ACC112 (cell line): ENCODE data around the gene OR4K13.

Experiments used
- H2AFZ ChIP-seq: fragments of 200-600 bp; sonication (generic); one replicate; pipeline ENCODE4 v1.6.0; 2017; ENCODE audit warnings: antibody characterized with exemption, low read length; ENCODE audit not compliant: unreplicated experiment
- H3K27ac ChIP-seq: fragments of 200-600 bp; sonication (generic); 2 replicates; pipeline ENCODE4 v1.5.1; 2014; ENCODE audit warnings: low read depth, mild to moderate bottlenecking, antibody characterized with exemption, low read length, moderate library complexity
- H3K27me3 ChIP-seq: fragments of 200-600 bp; sonication (generic); 2 replicates; pipeline ENCODE4 v1.6.1; 2014; ENCODE audit warnings: mild to moderate bottlenecking, antibody characterized with exemption, low read length, moderate library complexity, mixed read lengths; ENCODE audit not compliant: insufficient read depth
- H3K36me3 ChIP-seq: fragments of 200-600 bp; sonication (generic); 2 replicates; pipeline ENCODE4 v1.6.1; 2016; ENCODE audit warnings: mild to moderate bottlenecking, antibody characterized with exemption, low read length, moderate library complexity, mixed read lengths; ENCODE audit not compliant: insufficient read depth
- H3K4me1 ChIP-seq: fragments of 200-600 bp; sonication (generic); one replicate; pipeline ENCODE4 v1.6.1; 2016; ENCODE audit warnings: low read length, mixed read lengths; ENCODE audit not compliant: insufficient read depth, unreplicated experiment, control insufficient read depth
- H3K4me3 ChIP-seq: fragments of 200-600 bp; sonication (generic); 2 replicates; pipeline ENCODE4 v1.5.1; 2014; ENCODE audit warnings: mild to moderate bottlenecking, low read depth, low read length
- H3K79me2 ChIP-seq: fragments of 200-600 bp; sonication (generic); one replicate; pipeline ENCODE4 v1.6.0; 2016; ENCODE audit warnings: low read length; ENCODE audit not compliant: control insufficient read depth, unreplicated experiment, insufficient read depth

OR4K13 gene, protein sequence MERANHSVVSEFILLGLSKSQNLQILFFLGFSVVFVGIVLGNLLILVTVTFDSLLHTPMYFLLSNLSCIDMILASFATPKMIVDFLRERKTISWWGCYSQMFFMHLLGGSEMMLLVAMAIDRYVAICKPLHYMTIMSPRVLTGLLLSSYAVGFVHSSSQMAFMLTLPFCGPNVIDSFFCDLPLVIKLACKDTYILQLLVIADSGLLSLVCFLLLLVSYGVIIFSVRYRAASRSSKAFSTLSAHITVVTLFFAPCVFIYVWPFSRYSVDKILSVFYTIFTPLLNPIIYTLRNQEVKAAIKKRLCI

DNA sequence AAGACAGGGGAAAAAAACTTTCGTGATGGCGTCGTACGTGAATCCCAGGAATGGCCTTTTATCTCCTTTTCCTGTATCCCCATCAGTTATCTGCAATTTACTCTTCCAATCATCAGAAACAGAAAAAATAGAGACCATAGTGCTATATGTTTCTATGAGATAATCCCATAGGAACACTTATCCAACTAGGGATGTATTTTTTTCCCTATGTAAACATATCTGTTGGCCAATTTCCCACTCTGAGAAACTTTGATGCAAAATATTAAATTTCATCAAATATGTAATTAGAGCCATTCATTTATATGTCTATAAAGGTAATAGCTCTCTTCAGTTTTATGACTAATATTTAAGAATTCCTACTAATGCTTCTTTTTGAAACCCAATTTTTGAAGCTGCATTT, at the start of gene OR4K13:
OR4K13 (minus strand) TSS at position 101 of the 400 bp plus-strand sequence. CDS start 1,280 bp downstream, outside the sequence.
- Histone ChIP-seq H3K36me3 (no peaks in the 10 kb centered on the region), H3K4me1 (no peaks in the 10 kb centered on the region), H2AFZ (no peak within 1 kb of the TSS), H3K4me3 (no peak within 1 kb of the TSS), H3K79me2 (no peaks in the 10 kb centered on the region), H3K27ac (no peak within 1 kb of the TSS), H3K27me3 (peaks cover 4% of the 10 kb centered on the region; the same call in 1 of the 2 replicates)

DNA sequence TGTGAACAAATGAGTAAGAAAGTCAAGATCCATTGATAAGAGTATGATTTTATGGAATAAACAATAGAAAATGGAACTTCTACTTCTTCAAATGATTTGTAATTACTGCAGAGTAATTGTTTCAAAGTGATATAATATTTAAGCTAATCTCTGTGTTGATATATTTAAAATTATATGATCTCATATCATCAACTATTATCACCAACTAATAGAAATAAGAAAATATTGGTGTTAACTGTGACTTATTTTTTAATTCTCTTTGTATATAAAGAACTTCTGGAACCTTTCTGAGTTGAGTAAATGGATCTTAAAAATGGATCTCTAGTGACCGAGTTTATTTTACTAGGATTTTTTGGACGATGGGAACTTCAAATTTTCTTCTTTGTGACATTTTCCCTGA, 23.9 kb upstream of the OR4K13 start, which contains the start of gene OR4L1:
OR4L1 (plus strand) TSS at position 301 of the 400 bp plus-strand sequence; CDS start at position 301, 0 bp downstream.
- no peak within 1 kb of the TSS for H3K4me3 ChIP-seq
- H3K36me3 ChIP-seq = no peaks in the 10 kb centered on the region
- H3K4me1 ChIP-seq = no peaks in the 10 kb centered on the region
- H3K27ac ChIP-seq = no peak within 1 kb of the TSS
- H3K79me2 ChIP-seq = no peaks in the 10 kb centered on the region
- H2AFZ ChIP-seq = no peak within 1 kb of the TSS
- peaks cover 9% of the 10 kb centered on the region; the same call in 1 of the 2 replicates for H3K27me3 ChIP-seq

DNA sequence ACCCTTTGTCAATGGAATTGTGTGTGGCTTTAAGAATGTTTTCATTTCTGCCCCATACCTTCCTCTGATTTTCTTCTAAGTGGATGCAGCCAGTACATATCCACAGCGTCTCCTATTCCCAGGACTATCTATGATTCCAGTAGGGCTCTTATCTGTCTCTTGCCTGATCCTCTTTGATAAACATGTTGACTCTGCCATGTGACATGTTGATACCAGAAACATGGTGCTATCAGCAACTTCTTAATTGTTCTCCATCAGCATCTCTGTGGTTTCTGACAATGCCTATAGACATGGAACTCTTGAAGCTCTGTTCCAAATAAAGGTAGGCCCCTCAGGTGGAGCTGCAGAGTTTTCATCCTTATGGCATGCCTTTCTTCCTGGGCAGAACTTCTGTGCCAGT, 12.4 kb upstream of the OR4K13 start:
- no peak overlapping the region for H3K4me3 ChIP-seq

DNA sequence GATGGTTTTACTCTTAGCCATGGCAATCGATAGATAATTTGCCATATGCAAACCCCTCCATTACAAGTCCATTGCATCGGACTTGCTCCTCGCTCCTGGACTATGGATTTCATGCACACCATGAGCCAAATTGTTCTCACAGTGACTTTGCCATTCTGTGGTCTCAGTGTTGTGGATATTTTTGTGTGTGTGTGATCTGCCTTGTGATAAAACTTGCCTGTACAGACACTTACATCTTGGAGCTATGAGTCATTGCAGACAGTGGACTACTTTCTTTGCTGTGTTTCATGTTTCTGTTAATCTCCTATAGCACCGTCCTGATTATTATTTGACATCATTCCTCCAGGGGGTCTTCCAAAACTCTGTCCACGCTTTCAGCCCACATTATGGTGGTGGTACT, 8.4 kb upstream of the OR4K13 start:
- no peak overlapping the region for H2AFZ ChIP-seq
- H3K4me1 ChIP-seq = no peaks in the 10 kb centered on the region
- H3K79me2 ChIP-seq = no peaks in the 10 kb centered on the region
- H3K36me3 ChIP-seq = no peaks in the 10 kb centered on the region
- H3K27me3 ChIP-seq = no peaks in the 10 kb centered on the region
- H3K4me3 ChIP-seq = no peak overlapping the region
- H3K27ac ChIP-seq = no peak overlapping the region

More for the DNA sequence above, 12.4 kb upstream of the OR4K13 start:
- H3K79me2 ChIP-seq = no peaks in the 10 kb centered on the region
- no peak overlapping the region for H2AFZ ChIP-seq
- no peaks in the 10 kb centered on the region for H3K4me1 ChIP-seq
- H3K36me3 ChIP-seq = no peaks in the 10 kb centered on the region
- peaks cover 8% of the 10 kb centered on the region for H3K27me3 ChIP-seq
- no peak overlapping the region for H3K27ac ChIP-seq

DNA sequence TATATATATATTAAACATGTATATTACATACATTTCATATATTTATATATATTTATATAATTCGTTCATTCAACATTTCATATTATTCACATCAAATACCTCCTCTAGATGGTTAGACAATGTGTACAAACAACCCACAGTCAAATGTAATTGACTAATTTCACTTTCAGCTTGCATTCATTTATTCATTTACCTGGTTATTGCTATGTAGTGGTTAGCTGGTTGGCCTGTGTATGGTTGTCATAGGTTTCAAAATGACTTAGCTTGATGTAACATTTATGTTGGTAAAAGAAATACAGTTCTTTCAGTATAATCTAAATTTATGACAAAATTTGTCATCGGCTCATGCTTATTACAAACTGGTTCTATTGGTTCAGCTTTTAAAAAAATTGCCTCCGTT, 389 bp downstream of the OR4K13 start:
- peaks cover 4% of the 10 kb centered on the region; the same call in 1 of the 2 replicates for H3K27me3 ChIP-seq
- no peaks in the 10 kb centered on the region for H3K79me2 ChIP-seq
- no peak overlapping the region for H3K4me3 ChIP-seq

DNA sequence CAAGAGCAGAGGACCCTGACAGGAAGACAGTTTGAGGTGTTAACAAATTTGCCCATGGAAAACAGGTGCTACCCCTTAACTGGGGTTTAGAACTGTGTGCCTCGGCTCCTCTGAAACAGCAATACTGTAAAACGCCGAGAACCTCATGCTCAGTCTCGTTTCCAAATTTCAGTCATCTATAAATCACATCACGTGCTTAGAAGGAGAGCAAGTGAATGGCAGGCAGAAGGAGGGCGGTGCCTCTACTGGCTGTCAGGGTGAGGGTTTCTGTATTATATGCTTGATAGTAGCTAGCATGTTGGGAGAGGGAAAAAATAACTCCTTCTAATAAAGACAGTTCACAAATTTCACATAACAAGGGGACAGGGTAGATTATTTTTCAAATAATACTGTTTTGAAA, 4.8 kb downstream of the OR4K13 start:
- no peak overlapping the region for H2AFZ ChIP-seq
- no peaks in the 10 kb centered on the region for H3K4me1 ChIP-seq
- no peaks in the 10 kb centered on the region for H3K36me3 ChIP-seq
- no peak overlapping the region for H3K4me3 ChIP-seq
- H3K79me2 ChIP-seq = no peaks in the 10 kb centered on the region
- peaks cover 4% of the 10 kb centered on the region; the same call in 1 of the 2 replicates for H3K27me3 ChIP-seq
- no peak overlapping the region for H3K27ac ChIP-seq

More for the DNA sequence above, 389 bp downstream of the OR4K13 start:
- Histone ChIP-seq H3K4me1 (no peaks in the 10 kb centered on the region), H3K36me3 (no peaks in the 10 kb centered on the region), H2AFZ (no peak overlapping the region), H3K27ac (no peak overlapping the region)

DNA sequence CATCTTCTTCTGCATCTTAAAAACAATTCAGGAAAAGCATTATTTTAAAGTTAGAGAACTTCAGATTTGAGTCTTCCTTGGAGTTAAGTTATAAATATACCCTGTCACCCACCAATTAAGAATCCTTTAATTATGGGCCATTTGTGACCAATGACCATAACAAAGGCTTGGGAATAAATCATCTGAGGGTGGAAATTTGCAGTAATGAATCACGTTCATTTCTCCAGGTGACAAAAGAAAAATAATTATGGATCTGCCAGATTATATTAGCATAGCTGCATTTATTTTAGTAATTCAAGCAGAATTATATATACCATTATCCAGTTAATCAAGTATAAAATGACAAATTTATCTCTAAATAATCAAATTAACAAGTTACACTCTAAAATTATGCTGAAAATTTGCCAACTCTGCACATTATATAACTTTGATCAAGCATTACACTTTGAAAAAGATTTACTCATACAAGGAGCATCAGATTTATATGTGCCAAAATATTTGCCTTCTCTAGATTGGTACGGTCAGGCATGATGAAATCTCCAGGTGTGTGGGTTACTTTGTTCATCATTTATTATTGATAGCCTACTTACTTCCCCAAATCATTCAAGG, 16.5 kb downstream of the OR4K13 start, which contains the start of gene OR4K14:
OR4K14 (minus strand) TSS at position 51 of the 609 bp plus-strand sequence. CDS start 4,114 bp downstream, outside the sequence.
- Histone ChIP-seq H3K27me3 (no peaks in the 10 kb centered on the region), H3K36me3 (no peaks in the 10 kb centered on the region), H3K27ac (no peak within 1 kb of the TSS), H2AFZ (no peak within 1 kb of the TSS), H3K79me2 (no peaks in the 10 kb centered on the region), H3K4me3 (no peak within 1 kb of the TSS), H3K4me1 (no peaks in the 10 kb centered on the region)

DNA sequence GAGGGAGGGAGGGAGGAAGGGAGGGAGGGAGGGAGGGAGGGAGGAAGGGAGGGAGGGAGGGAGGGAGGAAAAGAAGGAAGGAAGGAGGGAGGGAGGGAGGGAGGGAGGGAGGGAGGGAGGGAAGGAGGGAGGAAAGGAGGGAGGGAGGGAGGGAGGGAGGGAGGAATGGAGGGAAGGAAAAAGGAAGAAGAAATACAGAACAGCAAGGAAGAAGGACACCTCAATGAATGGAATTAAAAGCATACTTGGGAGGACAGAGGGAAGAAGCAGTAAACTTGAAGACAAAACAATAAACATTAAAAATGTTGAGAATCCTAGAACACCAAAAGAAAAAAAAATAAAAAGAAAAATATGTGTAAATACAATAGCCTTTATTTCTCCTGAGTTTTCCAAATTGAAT, 27.7 kb downstream of the OR4K13 start:
- Histone ChIP-seq H3K4me3 (no peak overlapping the region), H2AFZ (no peak overlapping the region), H3K27ac (no peak overlapping the region), H3K79me2 (no peaks in the 10 kb centered on the region), H3K36me3 (no peaks in the 10 kb centered on the region), H3K4me1 (no peaks in the 10 kb centered on the region), H3K27me3 (no peaks in the 10 kb centered on the region)

DNA sequence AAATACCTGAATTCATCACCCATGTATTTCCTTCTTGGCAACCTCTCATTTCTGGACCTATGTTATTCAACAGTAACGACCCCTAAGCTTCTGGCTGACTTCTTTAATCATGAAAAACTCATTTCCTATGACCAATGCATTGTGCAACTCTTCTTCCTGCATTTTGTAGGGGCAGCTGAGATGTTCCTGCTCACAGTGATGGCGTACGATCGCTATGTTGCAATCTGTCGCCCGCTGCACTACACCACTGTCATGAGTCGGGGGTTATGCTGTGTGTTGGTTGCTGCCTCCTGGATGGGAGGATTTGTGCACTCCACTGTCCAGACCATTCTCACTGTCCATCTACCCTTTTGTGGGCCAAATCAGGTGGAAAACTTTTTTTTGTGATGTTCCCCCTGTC, 33.5 kb downstream of the OR4K13 start:
- Histone ChIP-seq H3K79me2 (no peaks in the 10 kb centered on the region), H3K4me1 (no peaks in the 10 kb centered on the region), H3K27ac (no peak overlapping the region), H3K27me3 (no peaks in the 10 kb centered on the region), H3K36me3 (no peaks in the 10 kb centered on the region), H3K4me3 (no peak overlapping the region), H2AFZ (no peak overlapping the region)

DNA sequence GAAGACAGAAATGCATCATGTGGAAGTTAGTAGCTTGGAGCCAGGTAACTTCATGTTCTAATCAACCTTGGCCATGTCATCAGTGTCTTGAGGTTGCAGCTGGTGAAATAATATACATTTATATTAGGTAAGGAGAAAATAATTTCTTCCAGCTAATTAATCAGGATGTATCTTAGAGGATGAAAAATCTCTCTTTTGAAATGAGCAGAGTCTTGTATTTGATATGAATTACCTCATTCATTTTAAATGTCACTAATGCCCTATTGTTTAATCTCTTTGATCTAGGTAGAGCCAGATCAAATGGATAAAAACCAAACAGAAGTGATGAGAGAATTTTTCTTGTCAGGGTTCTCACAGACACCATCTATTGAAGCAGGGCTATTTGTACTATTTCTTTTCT, 34.0 kb downstream of the OR4K13 start, which contains the start of gene OR4Q2:
OR4Q2 (plus strand) TSS at position 301 of the 400 bp plus-strand sequence.
- Histone ChIP-seq H3K4me1 (no peaks in the 10 kb centered on the region), H3K27me3 (no peaks in the 10 kb centered on the region), H3K4me3 (no peak within 1 kb of the TSS), H3K27ac (no peak within 1 kb of the TSS), H3K36me3 (no peaks in the 10 kb centered on the region), H2AFZ (no peak within 1 kb of the TSS), H3K79me2 (no peaks in the 10 kb centered on the region)

DNA sequence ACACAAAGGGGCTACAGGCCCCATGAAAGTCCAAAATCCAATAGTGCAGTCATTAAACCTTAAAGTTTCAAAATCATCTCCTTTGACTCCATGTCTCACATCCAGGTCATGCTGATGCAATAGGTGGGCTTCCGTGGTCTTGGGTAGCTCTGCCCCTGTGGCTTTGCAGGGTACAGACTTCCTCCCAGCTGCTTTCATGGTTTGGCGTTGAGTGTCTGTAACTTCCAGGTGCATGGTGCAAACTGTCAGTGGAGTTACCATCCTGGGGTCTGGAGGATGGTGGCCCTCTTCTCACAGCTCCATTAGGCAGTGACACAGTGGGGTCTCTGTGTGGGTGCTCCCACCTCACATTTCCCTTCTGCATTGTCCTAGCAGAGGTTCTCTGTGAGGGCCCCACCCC, 42.4 kb downstream of the OR4K13 start:
- Histone ChIP-seq H2AFZ (no peak overlapping the region), H3K4me1 (no peaks in the 10 kb centered on the region)

More for the DNA sequence above, 42.4 kb downstream of the OR4K13 start:
- H3K27me3 ChIP-seq = no peaks in the 10 kb centered on the region
- no peak overlapping the region for H3K27ac ChIP-seq
- no peaks in the 10 kb centered on the region for H3K79me2 ChIP-seq
- no peak overlapping the region for H3K4me3 ChIP-seq
- no peaks in the 10 kb centered on the region for H3K36me3 ChIP-seq
